EL (cell line): Measurements from ENCODE around the gene TSC2.
"Not testable (repeated sequence)": the region's sequence is repeated elsewhere in the genome, so short reads cannot be mapped to it uniquely, and the experiment has no call there.

Experiments
- DNase-seq: peaks from one replicate; pipeline ENCODE4 v3.0.0-alpha.2; 2016

The TSC2 gene

DNA sequence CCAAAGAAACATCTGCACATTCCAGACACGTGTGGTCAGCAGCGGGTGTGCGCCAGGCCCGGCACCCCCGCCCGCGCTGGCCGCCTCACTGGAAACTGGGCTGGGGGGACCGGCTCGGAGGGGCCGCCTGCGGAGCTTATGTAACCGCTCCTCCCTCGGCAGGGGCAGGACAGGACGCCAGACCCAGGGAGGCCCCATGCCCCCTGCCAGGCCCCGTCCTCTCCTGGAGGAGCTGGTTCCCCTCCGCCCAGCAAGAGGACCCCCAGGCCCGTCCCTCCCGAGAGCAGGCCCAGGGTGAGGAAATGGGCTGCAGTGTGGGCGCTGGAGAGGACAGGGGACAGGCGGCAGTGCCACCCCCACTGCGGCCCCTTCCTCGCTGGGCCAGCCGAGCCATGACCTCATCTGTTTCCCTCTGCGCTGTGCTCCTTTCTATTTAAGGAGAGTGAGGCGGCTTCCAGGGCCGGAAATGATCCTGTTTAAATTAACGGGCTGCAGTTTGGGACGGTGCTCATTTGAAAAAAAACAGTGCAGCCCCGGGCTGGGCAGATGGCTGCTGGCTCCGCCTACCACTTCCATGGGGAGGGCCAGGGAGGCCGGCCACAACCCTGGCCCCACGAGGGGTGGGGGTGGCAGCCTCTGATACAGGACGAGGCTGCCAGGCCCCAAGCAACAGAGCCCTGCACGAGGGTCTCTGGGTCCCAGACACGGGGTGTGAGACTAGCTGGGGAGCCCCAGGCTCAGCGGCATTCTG is 77.1 kb downstream of the TSC2 start:
- peak; percentile 89 for DNase-seq

DNA sequence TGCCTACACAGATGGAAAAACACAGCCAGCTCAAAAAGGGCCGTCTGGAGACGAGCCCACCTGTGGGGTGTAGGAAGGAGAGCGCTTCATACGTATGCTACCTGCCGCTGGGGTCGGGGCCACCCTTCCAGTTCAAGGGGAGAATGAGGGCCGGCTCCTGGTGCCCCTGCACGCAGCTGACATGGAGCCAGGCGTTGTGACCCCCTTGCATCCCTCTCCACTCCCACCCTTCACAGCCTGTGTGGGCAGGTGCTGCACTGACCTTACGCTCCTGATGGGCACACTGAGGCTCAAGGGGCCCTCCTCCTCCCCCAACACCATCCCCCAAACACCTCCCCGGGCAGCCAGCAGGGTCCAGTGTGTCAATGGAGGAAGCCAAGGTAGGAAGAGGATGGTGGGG is 77.8 kb downstream of the TSC2 start:
- not testable (repeated sequence) for DNase-seq

DNA sequence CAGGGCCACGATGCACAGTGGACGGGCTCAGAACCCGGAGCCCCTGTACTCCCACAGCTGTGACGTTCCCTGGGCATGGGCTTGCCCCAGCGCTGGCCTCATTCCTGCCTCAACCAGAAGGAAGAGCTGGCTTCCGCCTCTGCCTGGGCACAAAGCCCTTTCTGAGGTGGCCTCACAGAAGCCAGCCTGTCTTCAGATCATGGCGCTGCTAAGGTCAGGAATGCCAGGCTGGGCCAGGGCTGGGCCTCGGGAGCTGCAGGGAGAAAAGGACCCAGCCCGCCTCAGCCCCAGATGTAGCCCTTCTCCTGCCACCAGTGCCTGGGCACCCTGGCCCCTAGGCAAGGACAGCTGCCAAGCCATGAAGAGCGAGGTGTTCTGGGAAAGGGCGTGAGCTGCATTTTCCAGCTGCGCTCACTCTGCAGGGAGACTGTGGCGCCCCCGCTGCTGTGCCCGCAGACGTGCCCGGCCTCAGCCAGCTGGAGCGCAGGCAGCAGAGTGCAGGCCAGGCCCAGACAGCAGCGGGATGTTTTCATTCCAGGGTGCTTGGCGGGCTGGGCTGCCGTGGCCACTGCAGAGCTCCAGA is 78.5 kb downstream of the TSC2 start:
- DNase-seq: not testable (repeated sequence)

DNA sequence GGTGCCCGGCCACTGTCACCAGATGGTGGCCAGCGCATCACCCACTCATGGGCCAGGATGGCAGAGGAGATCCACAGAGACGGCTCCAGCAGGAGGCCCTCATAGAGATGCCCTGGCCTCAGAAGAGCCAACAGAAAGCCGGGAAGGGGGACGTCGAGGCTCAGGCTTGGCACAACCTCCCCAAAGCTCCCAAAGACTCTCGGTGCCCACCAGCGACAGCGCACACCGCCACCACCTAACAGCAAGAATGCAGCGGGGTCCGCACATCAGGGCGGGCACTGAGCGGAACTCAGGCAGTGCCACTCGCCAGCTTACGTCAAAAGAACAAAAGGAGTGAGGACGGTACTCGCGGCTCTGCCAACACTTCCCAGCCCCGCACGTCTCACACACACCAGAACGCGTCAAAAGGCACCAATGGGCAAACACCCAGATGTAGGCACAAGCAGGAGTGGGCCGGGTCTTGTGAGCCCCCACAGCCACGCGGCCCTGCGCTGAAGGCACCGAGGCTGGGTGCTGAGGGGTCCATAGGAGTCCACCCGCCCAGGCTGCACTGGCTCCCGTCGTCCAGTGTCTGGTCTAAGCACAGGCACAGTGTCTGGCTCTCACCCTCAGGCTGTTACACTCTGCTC is 79.3 kb downstream of the TSC2 start:
- not testable (repeated sequence) for DNase-seq

DNA sequence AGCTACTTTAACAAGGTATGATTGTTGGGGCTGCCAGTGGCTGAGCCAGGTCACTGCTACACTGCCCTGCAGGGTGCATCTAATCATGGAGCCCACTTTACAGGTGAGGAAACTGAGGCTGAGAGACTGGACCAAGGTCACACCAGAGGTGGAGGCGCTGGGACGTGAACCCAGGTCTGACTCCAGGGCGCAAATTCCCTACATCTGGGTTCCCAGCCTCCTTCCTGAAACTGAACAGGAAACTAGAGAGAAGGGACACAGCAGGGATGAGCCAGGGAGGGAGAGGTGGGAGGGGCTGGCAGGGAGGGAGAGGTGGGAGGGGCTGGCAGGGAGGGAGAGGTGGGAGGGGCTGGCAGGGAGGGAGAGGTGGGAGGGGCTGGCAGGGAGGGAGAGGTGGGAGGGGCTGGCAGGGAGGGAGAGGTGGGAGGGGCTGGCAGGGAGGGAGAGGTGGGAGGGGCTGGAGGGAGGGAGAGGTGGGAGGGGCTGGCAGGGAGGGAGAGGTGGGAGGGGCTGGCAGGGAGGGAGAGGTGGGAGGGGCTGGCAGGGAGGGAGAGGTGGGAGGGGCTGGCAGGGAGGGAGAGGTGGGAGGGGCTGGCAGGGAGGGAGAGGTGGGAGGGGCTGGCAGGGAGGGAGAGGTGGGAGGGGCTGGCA is 80.0 kb downstream of the TSC2 start:
- DNase-seq: peak; percentile 61

DNA sequence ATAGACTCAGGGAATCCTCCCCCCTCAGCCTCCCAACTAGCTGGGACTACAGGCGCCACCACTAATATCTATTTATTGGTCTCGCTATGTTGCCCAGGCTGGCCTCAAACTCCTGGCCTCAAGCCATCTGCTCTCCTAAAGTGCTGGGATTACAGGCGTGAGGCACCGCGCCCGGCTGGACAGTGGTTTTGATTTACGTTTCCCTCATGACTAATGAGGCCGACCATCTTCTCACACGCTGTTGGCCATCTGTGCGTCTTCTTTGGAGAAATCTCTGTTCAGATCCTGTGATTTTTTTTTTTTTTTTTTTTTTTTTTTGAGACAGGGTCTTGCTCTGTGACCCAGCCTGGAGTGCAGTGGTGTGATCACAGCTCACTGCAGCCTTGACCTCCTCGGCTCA is 81.5 kb downstream of the TSC2 start:
- peak; percentile 86 for DNase-seq

DNA sequence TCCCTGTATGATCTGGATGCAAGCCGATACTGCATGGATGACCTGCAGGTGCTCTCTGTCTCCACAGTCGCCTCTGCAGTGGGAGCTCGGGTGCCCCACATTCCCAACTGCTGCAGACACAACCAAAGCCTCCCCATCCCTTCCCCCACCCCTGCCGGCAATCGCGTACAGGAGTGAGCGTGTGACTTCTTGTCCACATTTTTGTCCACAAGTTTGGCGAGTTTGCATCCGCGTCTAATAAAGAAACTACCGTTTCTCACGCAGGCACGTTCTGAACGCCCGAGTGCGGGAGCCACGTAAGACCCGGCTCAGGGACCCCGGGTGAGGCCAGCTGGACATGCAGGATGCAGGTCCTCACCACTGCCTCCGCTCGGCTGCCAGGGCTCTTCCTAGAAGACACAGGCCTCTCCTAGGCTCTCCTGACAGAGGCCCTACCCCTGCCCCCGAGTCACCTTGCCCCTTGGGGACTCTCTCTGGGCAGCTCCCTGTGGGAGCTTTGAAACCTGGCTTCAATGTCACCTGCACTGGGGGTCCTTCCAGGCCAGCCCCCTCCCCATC is 82.2 kb downstream of the TSC2 start:
- DNase-seq: peak; percentile 41

DNA sequence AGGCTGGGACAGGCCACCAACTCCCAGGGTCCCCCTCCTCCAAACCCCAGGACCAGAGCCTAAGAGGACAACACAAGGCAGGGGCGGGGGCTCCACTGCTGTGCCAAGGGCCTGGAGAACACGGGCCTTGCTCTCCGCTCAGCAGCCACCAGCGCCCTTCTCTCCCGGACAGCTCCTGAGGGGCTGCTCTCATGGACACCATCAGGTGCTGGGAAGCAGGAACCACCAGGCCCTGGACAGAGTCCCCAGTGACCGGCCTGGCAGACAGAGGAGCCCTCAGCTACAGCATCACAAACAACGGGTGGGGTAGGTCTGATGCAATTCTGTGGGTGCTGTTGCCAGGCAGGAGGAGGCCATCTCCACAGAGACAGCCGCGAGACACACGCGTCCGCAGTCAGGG is 86.0 kb downstream of the TSC2 start:
- not testable (repeated sequence) for DNase-seq

DNA sequence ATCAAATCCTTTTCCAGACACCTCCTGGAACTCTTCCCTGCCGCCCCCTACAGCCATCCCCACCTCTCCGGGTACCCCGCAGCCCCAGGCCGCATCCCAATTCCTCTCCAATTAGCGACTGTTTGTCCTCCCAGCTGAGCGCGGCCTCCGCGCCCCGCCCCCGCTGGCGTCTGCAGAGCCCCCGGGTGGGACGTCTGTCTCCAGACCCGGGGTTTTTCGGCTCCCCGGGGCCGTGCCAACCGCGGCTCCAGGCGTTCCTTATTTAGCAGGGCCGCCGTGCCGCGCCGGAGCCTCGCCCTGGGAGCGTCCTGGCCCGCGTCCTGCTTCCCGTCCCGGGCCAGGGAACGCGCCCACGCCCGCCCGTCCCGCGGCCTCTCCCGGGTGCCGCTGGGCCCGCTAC is 87.3 kb downstream of the TSC2 start:
- not testable (repeated sequence) for DNase-seq

DNA sequence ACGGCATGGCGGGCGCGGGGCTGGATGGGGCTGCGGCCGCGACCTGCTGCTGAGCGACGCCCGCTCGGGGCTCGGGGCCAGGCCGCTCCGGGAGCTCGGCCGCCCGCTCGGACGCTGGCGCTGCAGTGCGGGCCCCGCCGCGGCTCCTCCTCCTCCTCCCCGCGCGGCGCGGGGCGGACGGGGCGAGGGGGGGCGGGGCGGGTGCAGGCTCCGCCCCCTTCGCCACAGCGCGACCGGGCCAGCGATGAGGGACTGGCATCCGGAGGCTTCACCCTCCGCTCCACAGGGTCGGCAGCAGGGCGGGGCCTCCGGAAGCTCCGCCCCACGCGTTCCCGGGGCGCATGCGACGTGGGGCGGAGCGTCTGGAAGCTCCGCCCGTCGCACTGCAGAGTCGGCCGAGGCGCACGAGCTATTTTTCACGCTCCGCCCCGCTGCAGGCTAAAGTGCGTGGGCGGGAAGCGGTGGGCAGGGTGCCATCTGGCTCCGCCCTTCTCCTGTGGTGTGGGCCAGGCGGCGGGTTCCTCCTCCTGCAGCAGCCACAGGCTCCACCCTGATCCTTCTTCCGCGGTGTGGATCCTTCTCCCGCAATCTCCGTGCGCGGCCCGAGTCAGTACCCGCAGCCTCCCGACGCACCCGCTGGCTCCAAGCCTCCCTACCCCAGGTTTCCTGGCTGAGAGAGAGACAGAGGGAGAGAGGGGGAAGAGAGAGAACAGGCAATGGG is 88.1 kb downstream of the TSC2 start, which contains the start of gene PKD1:
TSS of gene PKD1 (minus strand) at position 129 of the 721 bp plus-strand sequence. CDS start 209 bp downstream, outside the sequence.
- peak; percentile 87 for DNase-seq
